Measurements from ENCODE around the gene VIM. TPM values are rescaled to one million over a fixed set of nuclear protein-coding genes. Genes with fewer than 3 reads are reported as not detected.

VIM gene
- total RNA-seq, 1 donor from 2014 or later, result 4,253 TPM

- intact Hi-C loops (cut with DNase I), result no loop called here
- DNase-seq (ENCODE audit: low spot score) (no peak), ATAC-seq (no peak)
Measured at GRCh38 chr10:17286562-17287550, 58.8 kb downstream of the VIM start.

Other genes starting within 250 kb of the VIM start
- gene CUBN, start 98.4 kb upstream of the VIM start, total RNA-seq, result 27.6 TPM
- 13.2 TPM for gene TRDMT1, start 26.6 kb upstream of the VIM start, total RNA-seq
- gene ST8SIA6, start 226.4 kb downstream of the VIM start, total RNA-seq, result 2.5 TPM